ENCODE results near the gene ZBTB7C.

Gene ZBTB7C

DNA sequence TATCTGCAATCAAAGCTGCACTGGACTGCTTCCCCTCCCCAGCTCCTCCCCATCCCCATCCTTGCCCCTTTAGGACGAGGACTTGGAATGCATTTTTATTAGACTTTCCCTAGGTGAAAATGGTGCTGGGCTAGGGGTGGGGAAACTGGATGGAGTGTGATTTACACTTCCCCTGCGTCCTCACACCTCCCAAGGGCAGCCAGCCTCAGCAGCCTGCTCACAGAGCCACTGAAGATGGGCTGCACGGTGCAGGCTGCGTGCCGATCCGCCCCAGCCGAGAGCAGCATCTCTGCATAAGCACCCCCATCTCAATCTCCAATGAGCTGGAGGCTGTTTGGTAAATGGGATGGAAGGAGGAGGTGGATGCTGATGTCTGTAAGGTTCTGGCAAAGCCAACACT is 87.6 kb downstream of the ZBTB7C start:
- DNase-seq = no peak

DNA sequence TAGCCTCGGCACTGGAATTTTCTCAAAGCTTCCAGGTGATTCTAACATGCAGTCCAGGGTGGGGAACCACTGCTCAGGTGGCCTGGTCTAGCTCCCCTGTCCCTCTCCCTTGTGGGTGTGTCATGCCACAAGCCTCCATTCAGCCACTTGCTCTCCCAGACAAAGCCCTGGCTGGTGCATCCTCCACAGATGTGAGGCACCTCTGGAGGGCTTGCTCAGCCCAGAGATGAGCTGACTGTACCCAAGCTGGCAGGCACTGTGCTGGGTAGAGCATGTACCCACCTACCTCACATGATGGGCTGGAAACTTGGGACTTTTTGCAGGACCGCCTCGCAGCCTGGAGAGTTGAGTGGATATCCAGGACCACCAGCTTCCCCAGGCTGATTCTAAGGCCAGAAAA is 88.1 kb downstream of the ZBTB7C start:
- no peak for DNase-seq

DNA sequence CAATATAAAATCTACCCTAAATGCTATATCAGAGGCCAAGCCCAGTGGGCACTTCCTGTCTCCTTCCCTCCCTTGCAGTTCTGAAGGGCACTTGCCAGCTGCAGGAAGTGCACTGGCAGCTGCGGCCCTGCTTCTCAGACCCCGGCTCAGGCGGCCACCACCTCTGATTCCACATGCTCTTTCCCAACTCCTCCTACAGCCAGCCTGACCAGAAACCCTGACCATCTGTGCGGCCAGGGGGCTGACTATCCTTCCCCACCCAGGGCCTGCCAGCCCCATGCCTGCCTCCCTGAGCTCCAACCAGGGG is 88.6 kb downstream of the ZBTB7C start:
- no peak for DNase-seq

DNA sequence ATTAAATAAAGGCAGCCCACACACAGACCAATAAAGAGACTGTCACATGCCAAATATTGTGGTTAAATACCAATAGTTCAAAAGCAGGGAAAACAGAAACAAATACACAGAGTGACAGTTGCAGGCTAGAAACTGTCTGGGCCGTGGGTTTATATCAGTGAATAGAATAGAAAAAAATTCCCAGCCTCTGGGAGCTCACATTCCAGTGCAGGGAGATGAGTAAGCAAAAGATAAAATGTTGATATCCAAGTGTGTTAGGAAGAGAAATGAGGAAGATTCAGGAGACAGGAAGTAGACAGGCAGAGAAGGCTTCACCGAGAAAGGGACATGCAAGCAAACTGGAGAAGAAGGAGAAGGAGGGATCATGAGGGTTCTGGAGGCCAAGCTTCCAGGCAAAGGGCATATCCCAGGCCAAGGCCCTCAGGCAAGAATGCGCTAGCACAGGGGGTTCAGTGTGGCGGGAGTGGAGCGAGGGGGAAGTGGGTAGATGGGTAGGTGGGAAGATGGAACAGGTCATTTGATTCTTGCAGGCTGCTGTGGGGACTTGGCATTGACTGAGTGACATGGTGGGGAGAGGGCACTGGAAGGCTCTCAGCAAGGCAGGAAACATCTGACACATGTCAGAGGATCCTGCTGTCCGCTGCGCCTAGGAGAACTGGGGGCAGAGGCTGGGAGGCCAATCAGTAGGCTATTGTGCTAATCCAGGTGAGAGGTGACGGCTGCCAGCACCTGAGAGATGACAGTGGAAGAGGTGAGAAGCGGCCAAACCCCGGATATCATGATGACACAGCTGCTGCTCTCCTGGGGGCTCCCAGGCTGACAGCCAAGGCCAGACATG is 89.2 kb downstream of the ZBTB7C start:
- no peak for DNase-seq

GRCh38 chr18:48318436-48318835 is 90.7 kb downstream of the ZBTB7C start:
- DNase-seq = no peak

- no peak for DNase-seq
Observed at GRCh38 chr18:48317781-48318381, 91.3 kb downstream of the ZBTB7C start.

- no peak for DNase-seq
Observed at GRCh38 chr18:48316177-48316576, 93.0 kb downstream of the ZBTB7C start.

DNA sequence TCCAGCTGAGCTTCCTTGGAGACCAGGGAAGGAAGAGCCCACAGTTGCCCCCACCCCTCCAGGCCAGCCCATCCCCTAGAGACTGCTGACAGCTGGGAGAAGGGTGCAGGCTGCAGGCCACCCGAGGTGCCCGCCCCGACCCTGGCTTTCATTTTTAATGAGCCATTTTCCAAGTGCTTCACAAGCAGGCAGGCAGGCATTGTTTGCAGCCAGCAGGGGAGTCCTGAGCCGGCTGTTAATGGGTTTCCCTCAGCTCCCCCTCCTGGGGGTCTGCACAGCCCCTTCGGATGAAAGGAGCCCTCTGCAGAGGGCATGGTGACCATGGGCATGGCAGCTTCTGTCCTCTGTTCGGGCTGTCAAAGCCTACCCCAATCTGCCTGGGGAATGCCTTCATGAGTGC is 94.5 kb downstream of the ZBTB7C start:
- no peak for DNase-seq

DNA sequence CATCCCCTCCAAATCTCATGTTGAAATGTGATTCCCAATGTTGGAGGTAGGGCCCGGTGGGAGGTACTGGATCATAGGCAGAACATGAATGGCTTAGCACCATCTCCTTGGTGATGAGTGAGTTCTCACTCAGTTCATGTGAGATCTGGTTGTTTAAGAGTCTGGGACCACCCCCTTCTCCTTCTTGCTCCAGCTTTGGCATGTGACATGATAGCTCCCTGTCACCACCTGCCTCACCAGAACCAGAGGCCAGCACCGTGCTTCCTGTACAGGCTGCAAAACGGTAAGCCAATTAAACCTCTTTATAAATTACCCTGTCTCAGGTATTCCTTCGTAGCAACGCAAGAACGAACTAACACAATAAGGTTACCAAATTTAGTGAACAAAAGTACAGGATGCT is 95.4 kb downstream of the ZBTB7C start:
- no peak for DNase-seq

- no peak for DNase-seq
Observed at GRCh38 chr18:48312066-48312465, 97.1 kb downstream of the ZBTB7C start.

DNA sequence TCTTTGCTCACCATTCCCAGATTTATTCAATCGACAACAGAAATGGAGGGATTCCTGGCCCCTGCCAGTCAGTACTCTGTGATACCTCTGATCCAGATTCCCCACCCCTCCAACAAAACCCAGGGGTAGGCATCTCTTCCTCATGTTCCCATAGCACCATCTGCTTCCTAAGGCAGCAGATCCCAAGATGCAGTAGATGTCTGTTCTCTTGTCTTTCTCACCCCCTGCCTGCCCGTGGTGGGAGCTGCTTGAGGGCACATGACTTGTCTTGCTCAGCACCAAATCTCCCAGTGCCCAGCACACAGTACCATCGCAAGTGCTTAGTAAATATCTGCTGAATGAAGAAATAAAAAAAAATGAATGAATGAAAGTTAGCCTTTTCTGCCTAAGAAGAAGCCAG is 98.2 kb downstream of the ZBTB7C start:
- DNase-seq = no peak

DNA sequence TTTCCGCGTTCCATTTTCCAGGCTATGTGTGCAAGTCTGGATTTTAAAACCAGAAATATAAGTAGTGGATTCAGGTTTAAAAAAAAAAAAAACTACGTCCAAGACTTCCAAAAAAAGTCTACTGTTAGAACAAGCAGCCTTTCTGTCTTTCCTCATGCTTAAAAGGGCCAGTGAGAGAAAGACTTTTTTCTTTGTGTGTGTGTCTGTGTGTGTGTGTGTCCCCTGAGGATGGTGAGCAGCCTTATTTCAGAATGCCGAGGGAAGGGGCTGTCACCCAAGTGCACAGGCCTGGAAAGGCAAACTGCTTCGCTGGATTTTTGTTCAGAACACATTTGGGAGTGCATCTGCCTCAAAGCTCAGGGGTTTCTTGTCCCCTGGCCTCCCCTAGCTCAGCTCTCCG is 98.8 kb downstream of the ZBTB7C start:
- no peak for DNase-seq

GRCh38 chr18:48308755-48309575 is 100.2 kb downstream of the ZBTB7C start:
- no peak for DNase-seq

- DNase-seq = no peak
Observed at GRCh38 chr18:48308027-48308635, 101.1 kb downstream of the ZBTB7C start.

DNA sequence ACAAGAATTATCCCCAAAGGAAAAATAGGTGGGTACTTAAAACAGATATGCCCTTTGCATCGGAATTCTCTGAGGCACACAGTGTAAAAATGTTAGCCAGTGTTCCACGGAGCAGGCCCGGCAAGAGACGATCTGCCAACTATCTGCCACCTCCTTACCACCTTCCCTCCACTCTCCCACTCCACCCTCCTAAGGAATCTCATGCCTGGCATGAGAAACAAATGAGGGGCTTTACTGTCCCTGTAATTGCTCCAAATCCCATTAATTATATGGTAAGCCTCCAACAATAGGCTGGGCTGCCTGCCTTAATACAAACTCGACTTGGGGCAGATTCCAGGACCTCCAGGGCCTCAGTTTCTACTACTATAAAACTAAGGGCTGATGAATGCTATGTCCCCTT is 102.3 kb downstream of the ZBTB7C start:
- DNase-seq = no peak

DNA sequence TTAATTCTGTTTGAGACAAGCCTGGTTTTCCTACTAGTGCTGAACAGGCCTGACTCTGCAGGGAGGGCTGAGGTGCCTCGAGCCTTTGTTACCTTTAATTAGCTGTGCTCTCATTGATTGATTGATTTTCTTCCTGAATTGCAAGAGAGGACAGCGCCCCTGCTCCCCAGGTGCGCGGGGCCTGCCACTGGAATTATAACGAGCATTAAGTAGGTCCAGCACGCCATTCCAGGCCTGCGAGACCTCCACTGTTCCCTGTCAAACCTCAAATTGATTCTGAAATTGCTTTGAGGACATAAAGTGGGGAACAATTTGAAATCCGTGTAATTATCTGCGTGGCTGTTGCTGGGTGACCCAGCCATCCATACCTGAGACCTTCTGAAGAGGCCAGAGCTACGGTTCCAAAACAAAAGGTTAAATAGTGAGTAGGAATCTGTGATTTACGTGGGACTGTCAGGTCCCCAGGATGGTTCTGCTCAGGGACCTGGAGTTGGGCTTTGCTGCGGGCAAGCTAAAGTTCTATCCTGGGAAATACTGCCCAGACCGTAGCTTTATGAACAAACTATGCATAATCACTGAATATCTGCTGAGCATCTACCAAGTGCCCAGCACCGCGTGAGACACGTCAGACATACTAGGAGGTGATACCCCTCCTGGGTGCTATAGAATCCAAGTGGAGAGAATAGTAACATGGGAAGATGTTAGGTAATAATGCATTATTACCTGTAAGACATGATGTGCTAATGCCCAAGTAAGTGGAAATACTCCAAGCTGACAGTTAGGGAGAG is 104.1 kb downstream of the ZBTB7C start:
- no peak for DNase-seq

GRCh38 chr18:48303883-48304282 is 105.3 kb downstream of the ZBTB7C start:
- no peak for DNase-seq

DNA sequence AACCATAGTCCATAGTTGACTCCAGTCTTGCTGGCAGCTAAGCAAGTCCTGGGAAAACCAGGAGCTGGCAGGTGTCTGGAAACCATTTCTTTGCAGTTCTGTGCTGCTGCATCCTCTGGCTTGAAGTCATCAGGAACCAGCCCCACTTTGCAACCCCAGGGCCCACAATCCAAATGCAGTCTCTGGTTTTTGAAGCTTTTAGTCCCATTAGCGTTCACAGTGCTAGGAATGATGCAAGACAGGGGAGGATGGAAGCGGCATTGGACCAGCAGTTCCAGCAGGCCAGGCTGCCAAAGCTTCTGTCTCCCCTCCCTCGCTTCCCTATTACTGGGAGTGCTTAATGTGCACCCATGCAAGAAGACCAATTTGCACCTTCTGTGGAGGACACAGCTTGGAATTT is 106.4 kb downstream of the ZBTB7C start:
- DNase-seq = no peak

- no peak for DNase-seq
Observed at GRCh38 chr18:48300463-48300961, 108.7 kb downstream of the ZBTB7C start.

DNA sequence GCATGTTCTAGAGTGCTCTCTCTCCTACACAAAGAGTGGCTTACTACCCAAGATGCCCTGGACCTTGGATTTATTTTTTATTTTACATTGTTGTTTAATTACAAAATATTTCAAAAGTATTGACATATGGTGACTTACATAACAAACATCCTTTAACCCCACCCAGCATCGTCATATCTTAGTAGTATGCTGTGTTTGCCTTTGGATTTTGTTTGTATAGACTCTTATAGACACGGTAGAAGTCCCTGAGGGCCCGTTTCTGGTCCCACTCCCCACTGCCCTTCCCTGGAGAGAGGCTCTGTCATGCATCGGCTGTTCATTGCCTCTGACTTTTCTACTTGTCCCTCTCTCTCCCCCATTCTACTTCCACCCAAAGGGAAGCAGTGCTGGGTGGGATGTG is 112.0 kb downstream of the ZBTB7C start:
- no peak for DNase-seq

- DNase-seq = no peak
Observed at GRCh38 chr18:48296581-48296980, 112.6 kb downstream of the ZBTB7C start.

DNA sequence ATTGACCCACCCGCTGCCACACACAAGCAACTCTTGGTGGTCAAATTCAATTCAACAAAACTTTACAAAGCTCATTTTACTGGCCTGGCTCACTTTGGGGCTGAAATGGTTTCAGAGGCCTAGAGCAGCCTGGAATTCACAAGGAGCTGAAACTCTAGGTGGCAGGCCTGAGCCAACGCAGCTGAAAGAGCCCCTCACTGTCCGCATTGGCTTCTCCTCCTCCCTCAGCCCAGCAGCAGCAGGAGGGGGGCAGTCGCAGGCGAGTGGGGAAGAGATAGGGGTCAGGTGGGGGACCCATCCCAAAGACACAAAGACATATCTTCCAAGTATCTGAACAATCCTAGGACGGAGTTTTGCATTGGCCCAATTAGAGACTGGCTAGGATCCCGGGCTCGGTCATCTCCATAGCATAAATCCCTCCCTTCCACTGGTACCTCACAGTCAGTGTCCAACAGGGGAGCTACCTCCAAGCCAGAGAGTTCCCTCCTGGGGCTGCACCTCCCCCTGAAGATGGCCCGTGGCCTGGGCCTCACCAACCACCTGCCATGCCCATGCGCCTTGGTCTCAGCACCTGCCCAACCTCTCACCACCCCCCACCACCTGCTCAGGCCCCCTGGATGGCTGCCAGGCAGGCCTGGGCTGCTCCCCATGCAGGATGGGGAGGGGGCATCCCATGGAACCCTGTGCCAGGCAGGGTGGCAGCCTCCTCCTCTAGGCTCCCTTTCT is 113.4 kb downstream of the ZBTB7C start:
- no peak for DNase-seq
